8988T (cell line): ENCODE measurements around the gene RFX8.
"Not testable (repeated sequence)": the region's sequence is repeated elsewhere in the genome, so short reads cannot be mapped to it uniquely, and the experiment has no call there.

Experiments used
- DNase-seq: peaks from one replicate; pipeline ENCODE4 v3.0.0; 2011

RFX8 gene

GRCh38 chr2:101371636-101372035 lies 103.3 kb downstream of the RFX8 start:
- DNase-seq = no peak

DNA sequence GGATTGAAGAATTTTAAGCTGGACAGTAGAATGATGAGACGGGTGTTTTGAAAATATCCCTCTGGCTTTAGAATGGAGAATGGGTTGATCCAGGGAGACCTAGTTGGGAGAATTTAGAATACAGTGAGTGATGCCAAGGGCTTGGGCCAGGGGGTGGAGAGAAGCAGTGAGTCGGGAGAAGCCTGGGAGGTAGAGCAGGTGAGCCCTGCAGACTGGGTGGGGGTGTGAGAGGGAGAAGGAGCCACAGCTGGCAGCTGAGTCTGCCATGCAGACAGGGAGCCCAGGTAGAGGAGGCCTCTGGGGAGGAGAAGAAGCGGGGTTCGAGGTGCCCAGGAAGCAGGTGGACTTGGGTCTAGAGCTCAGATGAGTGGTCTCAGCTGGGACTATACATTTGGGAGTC lies 105.8 kb downstream of the RFX8 start:
- DNase-seq = no peak

GRCh38 chr2:101368376-101368775 lies 106.5 kb downstream of the RFX8 start:
- no peak for DNase-seq

DNA sequence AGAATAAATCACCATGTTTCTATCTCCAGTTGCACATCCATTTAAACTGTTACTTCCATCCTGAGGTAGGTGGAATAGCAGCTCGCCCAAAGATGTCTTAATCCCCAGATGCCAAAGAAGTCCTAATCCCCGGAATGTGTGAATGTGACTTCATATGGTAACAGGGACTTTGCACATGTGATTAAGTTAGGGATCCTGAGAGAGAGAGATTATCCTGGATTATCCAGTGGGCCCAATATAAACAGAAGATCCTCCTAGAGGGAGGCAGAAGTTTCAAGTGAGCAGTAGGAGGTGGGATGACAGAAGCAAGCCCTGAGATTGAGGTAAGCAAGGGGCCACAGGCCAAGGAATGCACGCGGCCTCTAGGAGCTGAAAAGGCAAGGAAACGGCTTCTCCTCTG lies 107.4 kb downstream of the RFX8 start:
- DNase-seq = no peak

- no peak for DNase-seq
Measured at GRCh38 chr2:101364878-101365277, 110.0 kb downstream of the RFX8 start.

- no peak for DNase-seq
Measured at GRCh38 chr2:101362777-101363176, 112.1 kb downstream of the RFX8 start.

DNA sequence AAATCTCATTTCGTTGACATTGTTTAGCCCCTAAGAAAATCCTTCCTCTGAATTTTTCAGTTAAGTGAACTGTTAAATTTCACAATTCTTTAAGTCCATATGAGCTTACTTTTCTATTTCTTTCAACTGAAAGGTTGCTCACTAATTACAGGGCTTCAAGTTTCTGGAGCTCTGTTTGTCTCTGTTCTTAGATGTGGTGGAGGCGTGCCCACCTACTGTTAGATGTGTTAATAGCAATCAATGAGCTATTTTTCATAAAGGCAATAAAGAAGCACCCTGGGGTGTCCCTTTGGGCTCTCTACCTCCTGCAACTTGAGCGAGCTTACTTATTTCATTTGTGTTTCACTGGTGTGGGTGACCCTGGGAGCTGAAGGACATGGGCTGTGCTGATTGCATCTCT lies 112.6 kb downstream of the RFX8 start:
- DNase-seq = no peak

DNA sequence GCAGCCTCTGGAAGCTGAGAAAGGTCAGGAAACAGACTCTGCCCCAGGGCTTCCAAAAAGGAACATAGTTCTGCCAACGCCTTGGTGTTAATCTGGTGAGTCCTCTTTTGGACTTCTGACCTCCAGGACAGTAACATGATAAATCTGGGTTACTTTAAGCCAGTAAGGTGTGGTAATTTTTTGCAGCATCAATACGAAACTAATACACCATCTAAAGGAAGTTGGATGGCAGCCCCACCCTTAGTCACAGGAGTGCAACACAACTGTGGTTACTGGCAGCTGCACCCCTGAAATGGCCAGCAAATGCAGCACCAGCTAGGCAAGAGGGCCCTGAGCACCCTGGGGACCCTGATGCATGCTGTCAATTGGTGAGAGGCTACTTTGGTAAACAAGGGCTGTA lies 113.4 kb downstream of the RFX8 start:
- DNase-seq = no peak

- no peak for DNase-seq
Measured at GRCh38 chr2:101361121-101361520, 113.8 kb downstream of the RFX8 start.

GRCh38 chr2:101360232-101360631 lies 114.7 kb downstream of the RFX8 start:
- DNase-seq = no peak

- DNase-seq = no peak
Measured at GRCh38 chr2:101359410-101359954, 115.4 kb downstream of the RFX8 start.

- no peak for DNase-seq
Measured at GRCh38 chr2:101357376-101357775, 117.5 kb downstream of the RFX8 start.

DNA sequence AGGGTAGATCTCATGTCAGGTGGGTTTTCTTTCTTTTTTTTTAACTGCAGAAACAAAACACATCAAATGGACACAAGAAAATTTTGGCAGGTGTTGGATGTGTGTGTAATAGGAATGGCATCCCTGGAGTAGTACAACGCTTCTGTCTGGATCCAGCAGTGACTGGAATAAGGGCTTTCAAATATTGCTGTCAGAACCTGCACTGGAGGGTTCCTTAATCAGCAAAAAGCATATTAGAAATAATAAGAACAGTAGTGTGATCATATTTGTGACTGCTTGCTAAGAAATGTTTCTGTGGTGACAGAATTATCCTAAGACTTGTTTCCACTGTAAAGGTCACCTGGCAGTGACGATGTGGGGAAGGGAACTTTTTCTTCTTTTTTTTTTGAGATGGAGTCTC lies 118.4 kb downstream of the RFX8 start:
- no peak for DNase-seq

DNA sequence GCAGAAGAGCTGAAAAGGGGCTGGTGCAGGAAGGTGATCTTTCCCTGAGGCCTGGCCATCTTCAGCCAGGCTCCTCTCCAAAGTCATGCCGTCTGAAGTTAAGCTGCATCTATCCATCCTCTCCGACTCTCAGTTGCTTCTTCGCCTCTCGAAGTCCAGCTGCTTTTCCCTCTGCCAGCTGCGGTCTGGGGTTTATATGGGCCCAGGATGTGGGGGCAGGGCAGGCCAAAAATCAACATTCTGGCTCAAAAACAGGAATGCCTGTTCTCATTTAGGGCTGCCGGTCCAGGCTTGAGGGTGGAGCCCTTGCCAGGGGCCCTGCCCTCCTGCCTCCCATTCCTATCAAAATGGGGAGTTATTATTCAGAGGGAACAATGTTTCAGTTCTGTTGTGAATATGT lies 118.9 kb downstream of the RFX8 start:
- DNase-seq = no peak

- DNase-seq = no peak
Measured at GRCh38 chr2:101355401-101356054, 119.4 kb downstream of the RFX8 start.

GRCh38 chr2:101354420-101355311 lies 120.2 kb downstream of the RFX8 start:
- DNase-seq = no peak

- not testable (repeated sequence) for DNase-seq
Measured at GRCh38 chr2:101352631-101353030, 122.3 kb downstream of the RFX8 start.

- DNase-seq = no peak
Measured at GRCh38 chr2:101351207-101351606, 123.7 kb downstream of the RFX8 start.

- no peak for DNase-seq
Measured at GRCh38 chr2:101349893-101350662, 124.8 kb downstream of the RFX8 start.

DNA sequence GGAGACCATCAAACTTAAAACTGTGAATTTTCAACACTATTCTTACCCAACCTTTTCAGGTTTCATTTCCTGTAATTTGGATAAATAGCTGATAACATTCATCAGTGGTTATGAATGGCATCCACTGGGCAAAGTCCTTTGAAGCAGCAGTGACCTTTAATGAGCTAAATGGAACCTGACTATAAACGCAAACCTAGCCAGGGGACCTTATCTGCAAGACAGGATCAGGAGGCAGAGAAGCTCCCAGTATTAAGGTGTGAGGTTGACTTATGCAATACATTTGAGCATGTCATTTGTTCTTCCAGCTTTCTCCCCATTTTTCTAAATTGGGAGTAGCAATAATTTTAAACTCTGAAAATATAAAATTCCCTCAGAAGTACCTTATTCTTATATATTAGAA lies 126.0 kb downstream of the RFX8 start:
- DNase-seq = no peak
